HCT116 (cell line): Measurements from ENCODE around the gene BCAR1. TPM values are rescaled to one million over a fixed set of nuclear protein-coding genes. Genes with fewer than 3 reads are reported as not detected.
"Not testable (repeated sequence)": the region's sequence is repeated elsewhere in the genome, so short reads cannot be mapped to it uniquely, and the experiment has no call there.

Source experiments
- ATAC-seq: fragments of 200-7000 bp; cut with Tn5 transposase; 2 replicates; pipeline ENCODE4 v1.9.1; 2020; ENCODE audit warnings: mild to moderate bottlenecking, moderate library complexity
- BruUV-seq: library from RNA; stranded (reverse); fragments of 400-500 nt; replicated peaks from 2 replicates; lab custom pipeline; 2021; lab: Mats Ljungman, UMichigan
- CTCF ChIA-PET: fragments of 300-600 bp; sonication (Branson Sonifier 250); formaldehyde crosslinking; loops from one replicate; lab custom pipeline; 2021; ENCODE audit warnings: antibody characterized with exemption; lab: Charles Lee
- POLR2A ChIA-PET: fragments of 300-600, 350-600 bp; sonication (Branson Sonifier 250); formaldehyde crosslinking; loops from one replicate; lab custom pipeline; 2021; ENCODE audit warnings: antibody characterized with exemption; lab: Charles Lee
- RAD21 ChIA-PET, 2 experiments: fragments of 300-600 bp; sonication (Branson Sonifier 250); formaldehyde crosslinking; loops; one replicate each; lab custom pipeline; 2023; ENCODE audit warnings: low total read pairs in 2 of 2; ENCODE audit not compliant: uncharacterized antibody in 2 of 2, unreplicated experiment in 2 of 2, low non-redundant PET in 1 of 2; lab: Charles Lee
- DNase-seq: peaks from one replicate; pipeline ENCODE4 v3.0.0-alpha.2; 2010; ENCODE audit warnings: low read depth, low spot score
- H2AFZ ChIP-seq: fragments of 200-600 bp; shearing (Covaris generic), sonication (generic); 2 replicates; pipeline ENCODE4 v1.6.1; 2017; ENCODE audit warnings: low read depth, mixed run types, mixed read lengths, antibody characterized with exemption, low read length; ENCODE audit not compliant: poor library complexity, severe bottlenecking
- H3K27ac ChIP-seq: 2 replicates; pipeline ENCODE4 v1.5.1; 2012; ENCODE audit warnings: low read depth, low read length
- H3K27me3 ChIP-seq: fragments of 200-600 bp; sonication (generic); 2 replicates; pipeline ENCODE4 v1.6.1; 2016; ENCODE audit warnings: mixed run types, low read length, mixed read lengths; ENCODE audit not compliant: insufficient read depth
- H3K36me3 ChIP-seq, 2 experiments: fragments of 200-500 bp in 1 of 2; fragments of 200-600 bp in 1 of 2; sonication (Bioruptor generic) in 1 of 2; sonication (generic) in 1 of 2; 2 replicates each; pipeline versions ENCODE4 v1.5.1 to v1.6.1; 2014 to 2016; ENCODE audit warnings: low read length in 2 of 2, inconsistent platforms in 1 of 2, mixed read lengths in 1 of 2, mixed run types in 1 of 2; ENCODE audit not compliant: insufficient read depth in 2 of 2, control insufficient read depth in 1 of 2
- H3K4me1 ChIP-seq, 2 experiments: fragments of 200-600 bp in 1 of 2; sonication (generic) in 1 of 2; 2 replicates each; pipeline versions ENCODE4 v1.5.1 to v1.6.1; 2012 to 2017; ENCODE audit warnings: low read length in 2 of 2, inconsistent platforms in 1 of 2, mild to moderate bottlenecking in 1 of 2, mixed read lengths in 1 of 2, mixed run types in 1 of 2, moderate library complexity in 1 of 2; ENCODE audit not compliant: insufficient read depth in 2 of 2, control insufficient read depth in 1 of 2
- H3K4me2 ChIP-seq: fragments of 200-600 bp; sonication (generic); 2 replicates; pipeline ENCODE4 v1.6.1; 2017; ENCODE audit warnings: mixed run types, low read length, mixed read lengths
- H3K4me3 ChIP-seq, 2 experiments: fragments of 200-600 bp in 1 of 2; sonication (generic) in 1 of 2; replicated peaks in 1 of 2; 2 replicates each; pipeline ENCODE4 v1.5.1; 2011 to 2016; ENCODE audit warnings: low read length in 2 of 2, control low read depth in 1 of 2, low read depth in 1 of 2, mild to moderate bottlenecking in 1 of 2, mixed read lengths in 1 of 2, mixed run types in 1 of 2
- H3K79me2 ChIP-seq: fragments of 200-600 bp; sonication (generic); 2 replicates; pipeline ENCODE4 v1.6.1; 2017; ENCODE audit warnings: mild to moderate bottlenecking, mixed run types, low read length, moderate library complexity, mixed read lengths; ENCODE audit not compliant: insufficient read depth
- H3K9ac ChIP-seq: fragments of 200-600 bp; sonication (generic); 2 replicates; pipeline ENCODE4 v1.6.1; 2016; ENCODE audit warnings: low read length, mixed read lengths
- H3K9me2 ChIP-seq: fragments of 200-600 bp; sonication (generic), shearing (Covaris generic); 2 replicates; pipeline ENCODE4 v1.6.1; 2017; ENCODE audit warnings: mixed run types, mild to moderate bottlenecking, moderate library complexity; ENCODE audit not compliant: insufficient read depth
- H3K9me3 ChIP-seq, 2 experiments: fragments of 200-500 bp in 1 of 2; fragments of 200-600 bp in 1 of 2; sonication (Bioruptor generic) in 1 of 2; sonication (generic) in 1 of 2; 2 replicates each; pipeline ENCODE4 v1.6.1; 2014 to 2017; ENCODE audit warnings: low read length in 2 of 2, mixed read lengths in 2 of 2, inconsistent platforms in 1 of 2, low read depth in 1 of 2, mild to moderate bottlenecking in 1 of 2, mixed run types in 1 of 2, moderate library complexity in 1 of 2; ENCODE audit not compliant: control insufficient read depth in 1 of 2, insufficient read depth in 1 of 2
- H4K20me1 ChIP-seq: fragments of 200-600 bp; sonication (generic), shearing (Covaris generic); 2 replicates; pipeline ENCODE4 v1.6.1; 2017; ENCODE audit warnings: mixed run types, mild to moderate bottlenecking, moderate library complexity; ENCODE audit not compliant: insufficient read depth
- ZNF274 ChIP-seq: fragments of 200-500 bp; sonication (Bioruptor generic); IDR thresholded peaks from 2 replicates; pipeline ENCODE4 v1.6.1; 2014; ENCODE audit warnings: mild to moderate bottlenecking, low read depth, low read length, inconsistent platforms
- intact Hi-C: fragments of 100-400 bp; cut with micrococcal nuclease; formaldehyde crosslinking; loops from 2 replicates; pipeline ENCODE4 v1.10.0; 2022
- total RNA-seq: library from RNA; stranded (reverse); gene quantifications from one replicate; pipeline ENCODE4 v1.2.1, GENCODE V29; 2021; ENCODE audit not compliant: unreplicated experiment
- TF ChIP-seq, protein P1 (sequence below), 3 experiments: fragments of 200-600 bp in 1 of 3; sonication (generic) in 1 of 3; IDR thresholded peaks in 2 of 3; conservative IDR thresholded peaks in 1 of 3; 2 replicates each; pipeline ENCODE4 v1.5.1; 2012 to 2017; ENCODE audit warnings: low read depth in 2 of 3, low read length in 2 of 3, antibody characterized with exemption in 1 of 3, borderline replicate concordance in 1 of 3, control low read depth in 1 of 3, mild to moderate bottlenecking in 1 of 3, mixed read lengths in 1 of 3, mixed run types in 1 of 3, moderate library complexity in 1 of 3; ENCODE audit not compliant: insufficient read depth in 1 of 3

Gene BCAR1
- total RNA-seq, 1 experiment from 2014 or later = 49.6 TPM

DNA sequence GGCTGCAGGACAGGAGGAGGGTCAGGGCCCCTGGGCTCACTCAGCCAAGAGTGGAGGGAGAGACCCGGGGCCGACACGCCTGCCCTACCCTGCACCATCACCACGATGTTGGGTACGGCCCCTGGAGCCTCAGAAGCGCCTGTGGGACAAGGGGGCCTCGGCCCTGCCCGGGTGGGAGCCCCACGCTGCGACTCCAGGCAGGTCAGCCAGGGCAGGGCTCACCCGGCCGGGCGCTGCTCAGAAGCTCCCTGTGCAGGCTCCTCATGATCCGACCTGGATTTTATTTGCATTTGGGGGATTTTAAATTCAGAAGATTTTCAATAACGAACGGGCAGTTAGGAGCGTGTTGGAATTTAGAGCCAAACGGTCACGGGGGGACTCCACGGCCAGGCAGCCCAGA, 46.5 kb downstream of the BCAR1 start:
- intact Hi-C loops, H3K27ac ChIP-seq, DNase-seq, POLR2A ChIA-PET, H3K4me1 ChIP-seq, H3K9ac ChIP-seq, H3K4me3 ChIP-seq, CTCF ChIA-PET, H3K36me3 ChIP-seq, H3K9me3 ChIP-seq, RAD21 ChIA-PET, ATAC-seq, H3K4me2 ChIP-seq, BruUV-seq, H4K20me1 ChIP-seq, H3K79me2 ChIP-seq, H3K27me3 ChIP-seq, H2AFZ ChIP-seq, H3K9me2 ChIP-seq: not testable (repeated sequence)

DNA sequence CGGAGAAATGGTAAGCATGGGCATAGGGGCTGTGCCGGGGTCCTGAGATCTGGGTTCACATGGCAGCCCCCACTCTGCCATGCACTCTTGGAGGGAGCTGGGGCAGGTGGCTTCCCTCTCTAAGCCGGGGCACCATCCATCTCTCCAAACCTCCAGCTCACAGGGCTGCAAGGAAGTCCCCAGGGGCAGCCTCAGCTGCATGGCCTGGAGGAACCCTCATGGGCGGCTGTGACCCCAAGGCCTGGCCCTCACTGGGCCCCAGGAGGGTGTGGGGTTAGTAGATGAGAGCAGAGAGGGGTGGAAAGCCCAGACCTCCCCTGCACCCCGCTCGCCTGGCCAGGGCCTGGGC, 47.0 kb downstream of the BCAR1 start:
- DNase-seq = no peak
- Histone ChIP-seq H3K9ac (no peak overlapping the region), H4K20me1 (no peaks in the 10 kb centered on the region), H3K79me2 (no peaks in the 10 kb centered on the region), H3K4me3 (no peak overlapping the region), H3K36me3 (no peaks in the 10 kb centered on the region), H2AFZ (no peak overlapping the region), H3K9me2 (no peaks in the 10 kb centered on the region), H3K27ac (no peak overlapping the region), H3K9me3 (no peaks in the 10 kb centered on the region), H3K4me1 (peaks cover 0 to 4% of the 10 kb centered on the region in 2 experiments; a peak in 1 of 4 replicates), H3K4me2 (no peak overlapping the region), H3K27me3 (no peaks in the 10 kb centered on the region)
- TF ChIP-seq ZNF274 = no peak
- TF ChIP-seq, protein P1, sequence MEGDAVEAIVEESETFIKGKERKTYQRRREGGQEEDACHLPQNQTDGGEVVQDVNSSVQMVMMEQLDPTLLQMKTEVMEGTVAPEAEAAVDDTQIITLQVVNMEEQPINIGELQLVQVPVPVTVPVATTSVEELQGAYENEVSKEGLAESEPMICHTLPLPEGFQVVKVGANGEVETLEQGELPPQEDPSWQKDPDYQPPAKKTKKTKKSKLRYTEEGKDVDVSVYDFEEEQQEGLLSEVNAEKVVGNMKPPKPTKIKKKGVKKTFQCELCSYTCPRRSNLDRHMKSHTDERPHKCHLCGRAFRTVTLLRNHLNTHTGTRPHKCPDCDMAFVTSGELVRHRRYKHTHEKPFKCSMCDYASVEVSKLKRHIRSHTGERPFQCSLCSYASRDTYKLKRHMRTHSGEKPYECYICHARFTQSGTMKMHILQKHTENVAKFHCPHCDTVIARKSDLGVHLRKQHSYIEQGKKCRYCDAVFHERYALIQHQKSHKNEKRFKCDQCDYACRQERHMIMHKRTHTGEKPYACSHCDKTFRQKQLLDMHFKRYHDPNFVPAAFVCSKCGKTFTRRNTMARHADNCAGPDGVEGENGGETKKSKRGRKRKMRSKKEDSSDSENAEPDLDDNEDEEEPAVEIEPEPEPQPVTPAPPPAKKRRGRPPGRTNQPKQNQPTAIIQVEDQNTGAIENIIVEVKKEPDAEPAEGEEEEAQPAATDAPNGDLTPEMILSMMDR (IDR thresholded peaks at IDR 0.05 in 2 of 3, conservative IDR thresholded peaks at IDR 0.05 in 1 of 3; ENCODE audit: borderline replicate concordance in 1 of 3, insufficient read depth in 1 of 3, low read depth in 2 of 3, low read length in 2 of 3) = no peak
- CTCF ChIA-PET = no interaction called here
- POLR2A ChIA-PET = no interaction called here
- BruUV-seq = no TSS peak
- intact Hi-C loops = no loop called here
- ATAC-seq = no peak
- RAD21 ChIA-PET = no interaction called here
